H9 (cell line): ENCODE measurements around the gene SERPINH1. TPM values are rescaled to one million over a fixed set of nuclear protein-coding genes. Genes with fewer than 3 reads are reported as not detected.

Source experiments
- DNase-seq: peaks from one replicate; pipeline ENCODE4 v3.0.0-alpha.2; 2017
- H2AFZ ChIP-seq: one replicate; pipeline ENCODE4 v1.6.1; 2013; ENCODE audit warnings: mild to moderate bottlenecking, low read length, control low read depth, moderate library complexity
- H2AK5ac ChIP-seq: 2 replicates; pipeline ENCODE4 v1.6.1; 2013; ENCODE audit warnings: low read length, control low read depth, mixed read lengths; ENCODE audit not compliant: insufficient read length
- H2BK120ac ChIP-seq: one replicate; pipeline ENCODE4 v1.6.1; 2013; ENCODE audit warnings: low read depth, mild to moderate bottlenecking, low read length, control low read depth, inconsistent platforms; ENCODE audit not compliant: poor library complexity, severe bottlenecking
- H2BK12ac ChIP-seq: 2 replicates; pipeline ENCODE4 v1.6.1; 2013; ENCODE audit warnings: low read length, control low read depth, mixed read lengths, low read depth; ENCODE audit not compliant: insufficient read length
- H2BK15ac ChIP-seq: 2 replicates; pipeline ENCODE4 v1.6.1; 2013; ENCODE audit warnings: low read depth, low read length, control low read depth
- H2BK20ac ChIP-seq: one replicate; pipeline ENCODE4 v1.6.1; 2013; ENCODE audit warnings: low read depth, mild to moderate bottlenecking, low read length, control low read depth, inconsistent platforms; ENCODE audit not compliant: poor library complexity, severe bottlenecking
- H2BK5ac ChIP-seq: 2 replicates; pipeline ENCODE4 v1.6.1; 2013; ENCODE audit warnings: low read length, control low read depth, mixed read lengths; ENCODE audit not compliant: insufficient read length
- H3K14ac ChIP-seq: 2 replicates; pipeline ENCODE4 v1.6.1; 2013; ENCODE audit warnings: low read length, control low read depth; ENCODE audit not compliant: insufficient read depth
- H3K18ac ChIP-seq: 2 replicates; pipeline ENCODE4 v1.6.1; 2013; ENCODE audit warnings: low read depth, mild to moderate bottlenecking, mixed read lengths, low read length, control low read depth; ENCODE audit not compliant: insufficient read length
- H3K23ac ChIP-seq: 2 replicates; pipeline ENCODE4 v1.6.1; 2013; ENCODE audit warnings: low read length, control low read depth, mixed read lengths, low read depth; ENCODE audit not compliant: insufficient read length
- H3K23me2 ChIP-seq: 2 replicates; pipeline ENCODE4 v1.6.1; 2013; ENCODE audit warnings: low read depth, mild to moderate bottlenecking, mixed read lengths, low read length, control low read depth; ENCODE audit not compliant: insufficient read length, poor library complexity, severe bottlenecking
- H3K27ac ChIP-seq: 2 replicates; pipeline ENCODE4 v1.5.1; 2013; ENCODE audit warnings: low read length, control low read depth, mixed read lengths, low read depth; ENCODE audit not compliant: insufficient read length
- H3K27me3 ChIP-seq: 2 replicates; pipeline ENCODE4 v1.6.1; 2013; ENCODE audit warnings: low read length, control low read depth, inconsistent platforms; ENCODE audit not compliant: insufficient read depth
- H3K4ac ChIP-seq: 2 replicates; pipeline ENCODE4 v1.6.1; 2013; ENCODE audit warnings: low read depth, mild to moderate bottlenecking, control low read depth, inconsistent platforms, low read length, moderate library complexity
- H3K4me1 ChIP-seq: 2 replicates; pipeline ENCODE4 v1.6.1; 2013; ENCODE audit warnings: low read length, control low read depth, inconsistent platforms; ENCODE audit not compliant: insufficient read depth
- H3K4me2 ChIP-seq: 2 replicates; pipeline ENCODE4 v1.6.1; 2013; ENCODE audit warnings: low read length, control low read depth, mixed read lengths; ENCODE audit not compliant: insufficient read length, insufficient read depth
- H3K56ac ChIP-seq: 2 replicates; pipeline ENCODE4 v1.6.1; 2013; ENCODE audit warnings: low read depth, mild to moderate bottlenecking, mixed read lengths, low read length, control low read depth; ENCODE audit not compliant: insufficient read length
- H3K79me1 ChIP-seq: 2 replicates; pipeline ENCODE4 v1.6.1; 2013; ENCODE audit warnings: low read depth, mild to moderate bottlenecking, moderate library complexity, low read length, control low read depth, inconsistent platforms; ENCODE audit not compliant: insufficient read depth, poor library complexity, severe bottlenecking
- H3K79me2 ChIP-seq: 2 replicates; pipeline ENCODE4 v1.6.1; 2013; ENCODE audit warnings: low read length, control low read depth, inconsistent platforms; ENCODE audit not compliant: insufficient read depth
- H3K9ac ChIP-seq: 2 replicates; pipeline ENCODE4 v1.6.1; 2013; ENCODE audit warnings: low read length, control low read depth, mixed read lengths; ENCODE audit not compliant: insufficient read length; ENCODE audit errors: extremely low read depth
- H3K9me3 ChIP-seq: one replicate; pipeline ENCODE4 v1.6.1; 2013; ENCODE audit warnings: low read depth, low read length, inconsistent platforms; ENCODE audit not compliant: control insufficient read depth
- H3T11ph ChIP-seq: one replicate; pipeline ENCODE4 v1.6.1; 2013; ENCODE audit warnings: mild to moderate bottlenecking, low read length, control low read depth, inconsistent platforms
- H4K20me1 ChIP-seq: one replicate; pipeline ENCODE4 v1.6.1; 2013; ENCODE audit not compliant: control insufficient read depth, insufficient read length, insufficient read depth
- H4K5ac ChIP-seq: 2 replicates; pipeline ENCODE4 v1.6.1; 2013; ENCODE audit warnings: low read depth, mild to moderate bottlenecking, mixed read lengths, low read length, control low read depth; ENCODE audit not compliant: insufficient read length
- H4K8ac ChIP-seq: replicated peaks from 2 replicates; pipeline ENCODE4 v1.6.1; 2013; ENCODE audit warnings: low read length, control low read depth, mixed read lengths, low read depth; ENCODE audit not compliant: insufficient read length
- H4K91ac ChIP-seq: 2 replicates; pipeline ENCODE4 v1.6.1; 2013; ENCODE audit warnings: low read depth, mild to moderate bottlenecking, moderate library complexity, mixed read lengths, low read length, control low read depth; ENCODE audit not compliant: insufficient read length
- H3K27ac Mint-ChIP-seq, 3 experiments: 2 replicates in 2 of 3; 3 replicates in 1 of 3; pipeline ENCODE4 v1.8.0; 2020 to 2021; ENCODE audit warnings: mixed read lengths in 3 of 3, mild to moderate bottlenecking in 1 of 3, moderate library complexity in 1 of 3
- H3K27me3 Mint-ChIP-seq: 2 replicates; pipeline ENCODE4 v1.8.0; 2021; ENCODE audit warnings: low read depth, mild to moderate bottlenecking, moderate library complexity, mixed read lengths
- H3K36me3 Mint-ChIP-seq, 3 experiments: 2 replicates in 2 of 3; 3 replicates in 1 of 3; pipeline ENCODE4 v1.8.0; 2020 to 2021; ENCODE audit warnings: low read depth in 3 of 3, mixed read lengths in 3 of 3; ENCODE audit not compliant: insufficient read depth in 1 of 3
- H3K4me1 Mint-ChIP-seq, 2 experiments: 2 replicates each; pipeline ENCODE4 v1.8.0; 2020; ENCODE audit warnings: mixed read lengths in 2 of 2
- H3K4me3 Mint-ChIP-seq, 2 experiments: 2 replicates in 1 of 2; 3 replicates in 1 of 2; pipeline ENCODE4 v1.8.0; 2020 to 2021; ENCODE audit warnings: mild to moderate bottlenecking in 2 of 2, mixed read lengths in 2 of 2, moderate library complexity in 1 of 2
- H3K9me3 Mint-ChIP-seq, 2 experiments: 2 replicates in 1 of 2; 3 replicates in 1 of 2; pipeline ENCODE4 v1.8.0; 2020; ENCODE audit warnings: mild to moderate bottlenecking in 2 of 2, mixed read lengths in 2 of 2, moderate library complexity in 1 of 2
- WGBS: extraction: QIAGEN DNeasy Blood & Tissue Kit; methylation state at CpG from one replicate; pipeline ENCODE4 v1.1.7; 2013; ENCODE audit warnings: missing lambda C conversion rate, low lambda C conversion rate, mixed read lengths; ENCODE audit not compliant: insufficient read length; ENCODE audit errors: extremely low coverage; 5-methylcytosine and 5-hydroxymethylcytosine counted together
- total RNA-seq: library from RNA; stranded (reverse); gene quantifications from 2 replicates; pipeline ENCODE4 v1.2.1, GENCODE V29; 2021
- TF ChIP-seq, protein P1 (sequence below): fragments of 200-600 bp; sonication (generic); conservative IDR thresholded peaks from 3 replicates; pipeline ENCODE4 v1.8.0; 2021; ENCODE audit warnings: antibody characterized with exemption, mild to moderate bottlenecking

SERPINH1 gene
- total RNA-seq, 1 experiment from 2014 or later: 253 TPM

DNA sequence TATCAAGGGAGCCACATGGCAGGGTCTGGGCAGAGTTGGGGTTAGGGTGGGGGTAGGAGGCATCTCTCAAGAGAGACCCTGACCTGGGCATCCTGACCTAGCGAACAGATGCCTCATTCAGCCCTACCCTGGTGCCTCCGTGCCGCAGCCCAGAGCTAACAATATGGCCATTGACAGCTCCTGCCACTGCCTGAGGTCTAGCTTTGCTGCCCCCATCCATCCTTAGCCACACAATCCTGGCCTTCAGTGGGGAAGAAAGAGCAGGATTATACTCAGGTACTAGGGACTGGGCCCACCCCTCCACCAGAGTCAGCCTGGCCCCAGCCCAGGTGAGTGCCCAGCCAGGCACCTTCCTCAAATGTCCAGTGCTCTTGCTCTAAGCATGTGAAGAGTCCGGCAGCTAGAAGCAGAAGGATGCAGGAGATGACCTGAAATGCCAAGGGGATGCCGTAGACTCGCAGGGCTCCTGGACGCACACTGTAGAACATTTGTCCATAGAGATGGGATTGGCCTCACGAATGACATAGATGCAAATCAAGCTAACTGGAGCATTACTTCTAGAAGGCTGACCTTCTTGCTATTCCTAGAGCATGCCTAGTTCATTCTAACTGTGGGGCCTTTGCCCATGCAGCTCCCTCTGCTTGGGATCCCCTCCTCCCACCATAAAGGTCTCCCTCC, 13.3 kb upstream of the SERPINH1 start:
- no peak overlapping the region for H2BK12ac ChIP-seq
- no peak overlapping the region for H3K9ac ChIP-seq
- peaks cover 10 to 20% of the 10 kb centered on the region in 2 experiments for H3K4me1 Mint-ChIP-seq
- H3K14ac ChIP-seq: no peak overlapping the region
- peaks cover 0 to 4% (median 0%) of the 10 kb centered on the region in 3 experiments; a peak in 1 of 7 replicates for H3K36me3 Mint-ChIP-seq
- no peak overlapping the region for H2BK20ac ChIP-seq
- no peaks in the 10 kb centered on the region for H3K27me3 ChIP-seq
- no peak overlapping the region for H4K5ac ChIP-seq
- no peaks in the 10 kb centered on the region for H3K9me3 ChIP-seq
- H3T11ph ChIP-seq: no peak overlapping the region
- no peaks in the 10 kb centered on the region for H3K23me2 ChIP-seq
- no peaks in the 10 kb centered on the region for H3K79me2 ChIP-seq
- H3K4me2 ChIP-seq: no peak overlapping the region
- H2AK5ac ChIP-seq: no peak overlapping the region
- TF ChIP-seq, protein P1, sequence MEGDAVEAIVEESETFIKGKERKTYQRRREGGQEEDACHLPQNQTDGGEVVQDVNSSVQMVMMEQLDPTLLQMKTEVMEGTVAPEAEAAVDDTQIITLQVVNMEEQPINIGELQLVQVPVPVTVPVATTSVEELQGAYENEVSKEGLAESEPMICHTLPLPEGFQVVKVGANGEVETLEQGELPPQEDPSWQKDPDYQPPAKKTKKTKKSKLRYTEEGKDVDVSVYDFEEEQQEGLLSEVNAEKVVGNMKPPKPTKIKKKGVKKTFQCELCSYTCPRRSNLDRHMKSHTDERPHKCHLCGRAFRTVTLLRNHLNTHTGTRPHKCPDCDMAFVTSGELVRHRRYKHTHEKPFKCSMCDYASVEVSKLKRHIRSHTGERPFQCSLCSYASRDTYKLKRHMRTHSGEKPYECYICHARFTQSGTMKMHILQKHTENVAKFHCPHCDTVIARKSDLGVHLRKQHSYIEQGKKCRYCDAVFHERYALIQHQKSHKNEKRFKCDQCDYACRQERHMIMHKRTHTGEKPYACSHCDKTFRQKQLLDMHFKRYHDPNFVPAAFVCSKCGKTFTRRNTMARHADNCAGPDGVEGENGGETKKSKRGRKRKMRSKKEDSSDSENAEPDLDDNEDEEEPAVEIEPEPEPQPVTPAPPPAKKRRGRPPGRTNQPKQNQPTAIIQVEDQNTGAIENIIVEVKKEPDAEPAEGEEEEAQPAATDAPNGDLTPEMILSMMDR: no peak
- no peak overlapping the region for H3K4ac ChIP-seq
- H2BK5ac ChIP-seq: no peak overlapping the region
- H3K27ac ChIP-seq: no peak overlapping the region
- H4K91ac ChIP-seq: no peak overlapping the region
- no peak overlapping the region for H2BK120ac ChIP-seq
- peaks cover 0 to 3% of the 10 kb centered on the region in 2 experiments; a peak in 1 of 5 replicates for H3K9me3 Mint-ChIP-seq
- H3K27me3 Mint-ChIP-seq: peaks cover 4% of the 10 kb centered on the region; the same call in 1 of the 2 replicates
- no peak for DNase-seq
- H3K56ac ChIP-seq: no peak overlapping the region
- H3K23ac ChIP-seq: no peak overlapping the region
- H3K27ac Mint-ChIP-seq: no peak overlapping the region; a peak in 1 of 7 replicates
- no peak overlapping the region for H4K8ac ChIP-seq
- no peaks in the 10 kb centered on the region for H4K20me1 ChIP-seq
- no peaks in the 10 kb centered on the region for H3K4me1 ChIP-seq
- H2AFZ ChIP-seq: no peak overlapping the region
- no peaks in the 10 kb centered on the region for H3K79me1 ChIP-seq
- no peak overlapping the region for H3K4me3 Mint-ChIP-seq
- no peak overlapping the region for H2BK15ac ChIP-seq
- WGBS: no CpG with 5 or more reads among the region's 8 CpGs
- H3K18ac ChIP-seq: no peak overlapping the region
